Suppressor macrophage (primary cell): ENCODE data around the gene RENBP.

ENCODE experiments used
- DNase-seq, 4 experiments: peaks; one replicate each; pipeline ENCODE4 v3.0.0-alpha.2; 2020 to 2022

The RENBP gene

GRCh38 chrX:153919281-153919680 lies 25.2 kb downstream of the RENBP start:
- no peak for DNase-seq

- no peak for DNase-seq
Observed at GRCh38 chrX:153917869-153918268, 26.6 kb downstream of the RENBP start.

GRCh38 chrX:153913701-153914100 lies 30.7 kb downstream of the RENBP start:
- DNase-seq = no peak

- DNase-seq = no peak
Observed at GRCh38 chrX:153913211-153913610, 31.2 kb downstream of the RENBP start.

GRCh38 chrX:153911798-153912197 lies 32.6 kb downstream of the RENBP start:
- DNase-seq = no peak

GRCh38 chrX:153910446-153910845 lies 34.0 kb downstream of the RENBP start:
- no peak for DNase-seq

- DNase-seq = no peak
Observed at GRCh38 chrX:153909980-153910360, 34.5 kb downstream of the RENBP start.

GRCh38 chrX:153909024-153909979 lies 35.1 kb downstream of the RENBP start:
- DNase-seq = no peak

- no peak for DNase-seq
Observed at GRCh38 chrX:153908219-153908860, 36.1 kb downstream of the RENBP start.

GRCh38 chrX:153907456-153907855 lies 37.0 kb downstream of the RENBP start:
- DNase-seq = no peak

- no peak for DNase-seq
Observed at GRCh38 chrX:153906126-153906917, 38.1 kb downstream of the RENBP start.

GRCh38 chrX:153905481-153906095 lies 38.9 kb downstream of the RENBP start:
- DNase-seq = no peak

GRCh38 chrX:153903991-153904957 lies 40.2 kb downstream of the RENBP start, which contains the start of gene AVPR2:
Gene AVPR2, plus strand, starts transcription at chrX:153904673. Its CDS starts 473 bp downstream, at chrX:153905146.
- DNase-seq = peak in 1 of 4 experiments; percentile 46

- DNase-seq = peak; percentile 36 to 68 (median 57)
Observed at GRCh38 chrX:153903238-153903980, 41.0 kb downstream of the RENBP start.

GRCh38 chrX:153902385-153902784 lies 42.1 kb downstream of the RENBP start:
- peak in 1 of 4 experiments; percentile 25 for DNase-seq

- DNase-seq = peak in 2 of 4 experiments; percentile 14 to 40
Observed at GRCh38 chrX:153901753-153902140, 42.7 kb downstream of the RENBP start.

- DNase-seq = peak; percentile 88 to 92 (median 91)
Observed at GRCh38 chrX:153900831-153901752, 43.4 kb downstream of the RENBP start.

- DNase-seq = no peak
Observed at GRCh38 chrX:153897899-153898298, 46.5 kb downstream of the RENBP start.

- DNase-seq = no peak
Observed at GRCh38 chrX:153889123-153889522, 55.3 kb downstream of the RENBP start.
